Rectal smooth muscle tissue (tissue), 1 donor: ENCODE data around the gene ZFYVE28.
A peak's percentile ranks its signal among the peaks of the same experiment; 100 is the strongest.

Source experiments
- H3K27ac ChIP-seq: one replicate; pipeline ENCODE4 v1.7.0; 2013; ENCODE audit warnings: low read depth, low read length, inconsistent platforms
- H3K27me3 ChIP-seq: one replicate; pipeline ENCODE4 v1.7.0; 2013; ENCODE audit warnings: low read length; ENCODE audit not compliant: control insufficient read depth, insufficient read depth
- H3K36me3 ChIP-seq: one replicate; pipeline ENCODE4 v1.7.0; 2013; ENCODE audit warnings: low read length; ENCODE audit not compliant: control insufficient read depth, insufficient read depth
- H3K4me1 ChIP-seq: one replicate; pipeline ENCODE4 v1.7.0; 2013; ENCODE audit warnings: low read length; ENCODE audit not compliant: control insufficient read depth, insufficient read depth
- H3K4me3 ChIP-seq: one replicate; pipeline ENCODE4 v1.7.0; 2013; ENCODE audit warnings: low read length
- H3K9ac ChIP-seq: one replicate; pipeline ENCODE4 v1.7.0; 2013; ENCODE audit warnings: low read length

Gene ZFYVE28

GRCh38 chr4:2372488-2373030 lies 45.9 kb downstream of the ZFYVE28 start:
- H3K36me3 ChIP-seq = no peaks in the 10 kb centered on the region
- H3K9ac ChIP-seq = no peak overlapping the region
- H3K4me3 ChIP-seq = no peak overlapping the region
- no peak overlapping the region for H3K27ac ChIP-seq
- no peaks in the 10 kb centered on the region for H3K4me1 ChIP-seq
- no peaks in the 10 kb centered on the region for H3K27me3 ChIP-seq

GRCh38 chr4:2371765-2372487 lies 46.5 kb downstream of the ZFYVE28 start:
- no peak overlapping the region for H3K27ac ChIP-seq
- H3K27me3 ChIP-seq = no peaks in the 10 kb centered on the region
- no peak overlapping the region for H3K9ac ChIP-seq
- no peaks in the 10 kb centered on the region for H3K36me3 ChIP-seq
- H3K4me3 ChIP-seq = no peak overlapping the region
- H3K4me1 ChIP-seq = no peaks in the 10 kb centered on the region

- H3K36me3 ChIP-seq = no peaks in the 10 kb centered on the region
- no peaks in the 10 kb centered on the region for H3K27me3 ChIP-seq
- H3K9ac ChIP-seq = no peak overlapping the region
- no peak overlapping the region for H3K27ac ChIP-seq
- no peak overlapping the region for H3K4me3 ChIP-seq
- no peaks in the 10 kb centered on the region for H3K4me1 ChIP-seq
These were observed 47.7 kb downstream of the ZFYVE28 start for GRCh38 chr4:2370597-2371320.

- Histone ChIP-seq H3K27me3 (no peaks in the 10 kb centered on the region), H3K9ac (no peak overlapping the region), H3K4me3 (no peak overlapping the region), H3K36me3 (no peaks in the 10 kb centered on the region), H3K27ac (no peak overlapping the region), H3K4me1 (peaks cover 4% of the 10 kb centered on the region)
These were observed 49.6 kb downstream of the ZFYVE28 start for GRCh38 chr4:2368746-2369437.

GRCh38 chr4:2367626-2368025 lies 50.8 kb downstream of the ZFYVE28 start:
- Histone ChIP-seq H3K36me3 (no peaks in the 10 kb centered on the region), H3K9ac (no peak overlapping the region), H3K4me3 (no peak overlapping the region), H3K27ac (no peak overlapping the region), H3K27me3 (no peaks in the 10 kb centered on the region), H3K4me1 (peaks cover 4% of the 10 kb centered on the region)

GRCh38 chr4:2366252-2367192 lies 51.9 kb downstream of the ZFYVE28 start:
- no peak overlapping the region for H3K9ac ChIP-seq
- no peaks in the 10 kb centered on the region for H3K36me3 ChIP-seq
- no peak overlapping the region for H3K27ac ChIP-seq
- no peaks in the 10 kb centered on the region for H3K27me3 ChIP-seq
- peaks cover 4% of the 10 kb centered on the region for H3K4me1 ChIP-seq
- H3K4me3 ChIP-seq = no peak overlapping the region

- Histone ChIP-seq H3K27ac (no peak overlapping the region), H3K4me1 (peaks cover 4% of the 10 kb centered on the region), H3K36me3 (no peaks in the 10 kb centered on the region), H3K9ac (no peak overlapping the region), H3K4me3 (no peak overlapping the region), H3K27me3 (no peaks in the 10 kb centered on the region)
These were observed 52.6 kb downstream of the ZFYVE28 start for GRCh38 chr4:2365913-2366210.

GRCh38 chr4:2365054-2365912 lies 53.2 kb downstream of the ZFYVE28 start:
- Histone ChIP-seq H3K9ac (peak overlapping the region; percentile 30), H3K4me1 (peaks cover 4% of the 10 kb centered on the region), H3K36me3 (no peaks in the 10 kb centered on the region), H3K4me3 (peak overlapping the region; percentile 79), H3K27ac (no peak overlapping the region), H3K27me3 (no peaks in the 10 kb centered on the region)

- H3K4me1 ChIP-seq = peaks cover 4% of the 10 kb centered on the region
These were observed 53.8 kb downstream of the ZFYVE28 start for GRCh38 chr4:2364654-2365053.

GRCh38 chr4:2363951-2364653 lies 54.3 kb downstream of the ZFYVE28 start:
- Histone ChIP-seq H3K27me3 (no peaks in the 10 kb centered on the region), H3K9ac (peak overlapping the region; percentile 49), H3K36me3 (no peaks in the 10 kb centered on the region), H3K27ac (peak overlapping the region; percentile 32), H3K4me3 (peak overlapping the region; percentile 79), H3K4me1 (peaks cover 4% of the 10 kb centered on the region)

More at GRCh38 chr4:2364654-2365053, 53.8 kb downstream of the ZFYVE28 start:
- Histone ChIP-seq H3K4me3 (peak overlapping the region; percentile 79), H3K27me3 (no peaks in the 10 kb centered on the region), H3K36me3 (no peaks in the 10 kb centered on the region), H3K27ac (peak overlapping the region; percentile 32), H3K9ac (peak overlapping the region; percentile 49)
